Activated CD8-positive, alpha-beta memory T cell treated with anti-CD3 and anti-CD28 coated beads, Interleukin-2, amount 50 U/mL, for 24 hours (primary cell): ENCODE results near the gene ZNF844.
A peak's percentile ranks its signal among the peaks of the same experiment; 100 is the strongest.
"Not testable (repeated sequence)": the region's sequence is repeated elsewhere in the genome, so short reads cannot be mapped to it uniquely, and the experiment has no call there.

Source experiments
- DNase-seq: peaks from one replicate; pipeline ENCODE4 v3.0.0-alpha.2; 2020; ENCODE audit errors: extremely low read depth

Gene ZNF844

GRCh38 chr19:12092065-12092867 is 27.7 kb downstream of the ZNF844 start:
- peak; percentile 24 for DNase-seq

- DNase-seq = no peak
These were observed 28.4 kb downstream of the ZNF844 start for GRCh38 chr19:12092956-12093355.

- DNase-seq = no peak
These were observed 29.2 kb downstream of the ZNF844 start for GRCh38 chr19:12093777-12094176.

DNA sequence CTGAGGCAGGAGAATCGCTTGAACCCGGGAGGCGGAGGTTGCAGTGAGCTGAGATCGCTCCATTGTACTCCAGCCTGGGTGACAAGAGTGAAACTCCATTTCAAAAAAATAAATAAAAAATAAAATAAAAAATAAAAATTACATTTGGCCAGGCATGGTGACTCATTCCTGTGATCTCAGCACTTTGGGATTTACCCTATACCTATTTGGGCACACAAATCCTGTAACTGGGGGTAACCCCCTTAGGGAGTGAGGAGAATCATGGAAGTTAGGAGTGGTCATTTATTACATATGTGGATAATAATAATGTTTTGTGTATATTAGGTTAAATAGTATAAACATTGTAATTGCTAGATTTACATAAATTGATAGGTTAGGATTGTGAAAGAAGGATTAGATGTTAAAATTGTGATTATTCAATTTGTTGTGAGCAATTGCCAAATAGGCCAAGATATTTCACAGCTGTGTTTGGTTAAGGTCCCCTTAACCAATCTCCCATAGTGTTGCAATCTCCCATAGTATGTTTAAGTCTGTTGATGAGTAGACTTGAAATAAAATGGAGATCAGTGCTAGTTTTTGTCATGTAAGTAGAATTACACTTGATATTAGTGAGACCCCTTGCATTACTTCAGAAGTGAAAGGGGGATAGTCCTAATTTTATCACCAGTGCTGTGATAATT is 30.7 kb downstream of the ZNF844 start:
- DNase-seq = no peak

- DNase-seq = no peak
These were observed 33.5 kb downstream of the ZNF844 start for GRCh38 chr19:12098040-12098439.

GRCh38 chr19:12103909-12104308 is 39.4 kb downstream of the ZNF844 start:
- not testable (repeated sequence) for DNase-seq

GRCh38 chr19:12111176-12111575 is 46.6 kb downstream of the ZNF844 start:
- DNase-seq = no peak

GRCh38 chr19:12111943-12112637 is 47.6 kb downstream of the ZNF844 start:
- no peak for DNase-seq

GRCh38 chr19:12112701-12113100 is 48.2 kb downstream of the ZNF844 start:
- no peak for DNase-seq

DNA sequence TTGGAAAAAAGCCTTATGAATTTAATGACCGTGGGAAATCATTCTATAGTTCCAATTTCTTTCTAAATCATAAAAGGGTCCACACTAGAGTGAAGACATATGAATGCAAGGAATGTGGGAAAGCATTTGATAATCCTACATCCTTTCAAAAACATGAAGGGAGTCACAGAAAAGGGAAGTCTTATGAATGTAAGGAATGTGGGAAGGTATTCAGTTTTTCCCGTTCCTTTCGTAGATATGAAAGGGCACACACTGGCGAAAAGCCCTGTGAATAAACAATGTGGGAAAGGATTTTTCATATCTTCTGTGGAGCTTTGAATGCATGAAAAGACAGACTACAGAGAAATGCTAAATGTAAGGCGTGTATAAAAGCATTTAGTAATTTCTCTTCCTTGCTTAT is 48.6 kb downstream of the ZNF844 start:
- DNase-seq = no peak

- DNase-seq = no peak
These were observed 52.9 kb downstream of the ZNF844 start for GRCh38 chr19:12117201-12117970.

DNA sequence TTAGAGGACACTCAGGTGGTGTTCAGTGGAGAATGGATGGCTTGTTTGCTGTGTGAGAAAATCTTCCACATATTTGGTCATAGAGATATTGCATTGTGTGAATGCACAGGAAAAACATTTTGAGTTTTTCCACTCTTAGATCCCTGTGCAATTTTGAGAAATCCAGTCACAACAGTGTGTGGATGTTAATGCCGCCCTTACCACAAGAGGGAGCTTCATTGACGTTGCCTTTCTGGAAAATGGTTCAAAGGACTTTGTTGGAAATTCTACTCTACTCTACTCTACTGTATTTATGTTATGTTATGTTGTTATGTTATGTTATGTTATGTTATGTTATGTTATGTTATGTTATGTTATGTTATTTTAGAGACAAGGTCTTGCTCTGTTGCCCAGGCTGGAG is 62.2 kb downstream of the ZNF844 start:
- no peak for DNase-seq
